Suppressor macrophage treated with lipopolysaccharide for 4 hours (primary cell): Measurements from ENCODE around the gene CASP5.

Experiments
- DNase-seq: peaks from one replicate; pipeline ENCODE4 v3.0.0-alpha.2; 2020

Gene CASP5

DNA sequence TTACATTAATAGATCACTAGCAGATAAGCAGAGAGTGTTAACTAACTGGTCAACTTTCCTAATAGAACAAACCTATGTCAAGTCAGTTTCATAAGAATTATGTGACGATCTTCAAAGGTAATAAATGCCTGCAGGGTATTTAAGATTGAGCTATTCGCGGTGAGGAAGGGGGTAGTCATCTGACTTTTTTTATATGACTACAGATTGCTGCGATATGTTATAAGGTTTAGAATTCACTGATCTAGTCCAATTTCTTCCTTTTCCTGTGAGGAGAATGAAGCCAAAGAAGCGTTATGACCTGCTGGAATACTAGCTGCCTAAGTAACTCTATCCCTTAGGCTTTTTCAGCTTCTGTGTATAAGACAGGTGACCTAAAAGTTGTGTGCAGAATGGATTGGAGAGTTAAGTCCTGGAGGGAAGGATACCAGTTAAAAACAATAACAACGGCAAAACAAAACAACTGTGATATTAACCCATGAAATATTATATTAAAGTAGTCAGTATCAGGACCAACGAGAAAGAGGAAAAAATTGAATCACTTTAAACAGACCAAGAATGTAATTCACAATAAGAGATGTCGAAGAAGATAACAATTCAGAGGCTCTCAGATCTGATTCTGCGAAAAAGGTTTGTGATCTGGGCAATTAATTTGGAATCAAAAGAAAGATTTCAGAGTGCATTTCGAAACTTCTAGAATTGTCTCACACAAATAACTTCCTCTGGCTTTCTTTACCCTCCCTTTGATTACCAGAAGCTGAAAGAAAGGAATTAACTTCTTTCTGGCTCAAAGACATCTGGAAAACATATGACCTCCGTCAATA is 55.2 kb downstream of the CASP5 start:
- peak; percentile 31 for DNase-seq

DNA sequence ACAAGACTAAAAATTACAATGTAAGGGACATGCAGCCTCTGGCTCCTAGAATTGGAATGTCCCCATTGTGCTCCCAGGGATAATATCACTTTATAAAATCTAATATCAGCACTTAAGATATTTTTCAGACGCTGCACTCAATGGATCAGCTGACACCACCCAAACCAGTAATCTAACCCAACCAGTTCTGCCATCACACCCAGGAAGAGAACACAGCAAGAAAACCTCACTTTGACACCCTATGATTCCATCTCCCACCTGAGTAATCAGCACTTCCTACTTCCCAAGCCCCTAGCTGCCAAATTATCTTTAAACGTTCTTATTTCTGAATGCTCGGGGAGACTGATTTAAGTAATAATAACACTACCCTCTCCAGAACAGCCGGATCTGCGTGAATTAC is 57.2 kb downstream of the CASP5 start:
- no peak for DNase-seq

DNA sequence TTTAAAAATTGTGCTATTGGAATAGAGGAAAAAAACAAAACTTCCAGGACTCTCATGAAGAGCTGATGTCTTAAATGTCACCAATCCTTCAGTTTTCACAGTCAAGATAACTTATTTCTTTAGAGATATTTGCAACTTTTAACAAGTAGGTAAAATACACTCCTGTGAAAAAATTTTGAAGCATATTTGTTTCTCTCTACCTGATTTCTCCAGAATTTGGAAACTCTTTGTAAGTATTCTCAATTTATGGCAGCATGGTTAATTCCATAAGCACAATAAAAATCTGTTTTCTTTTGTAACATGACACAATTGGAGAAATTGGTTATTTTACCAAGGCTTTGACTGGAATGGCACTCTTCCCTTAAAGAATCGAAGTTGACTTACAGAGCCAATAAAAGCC is 58.7 kb downstream of the CASP5 start:
- no peak for DNase-seq

DNA sequence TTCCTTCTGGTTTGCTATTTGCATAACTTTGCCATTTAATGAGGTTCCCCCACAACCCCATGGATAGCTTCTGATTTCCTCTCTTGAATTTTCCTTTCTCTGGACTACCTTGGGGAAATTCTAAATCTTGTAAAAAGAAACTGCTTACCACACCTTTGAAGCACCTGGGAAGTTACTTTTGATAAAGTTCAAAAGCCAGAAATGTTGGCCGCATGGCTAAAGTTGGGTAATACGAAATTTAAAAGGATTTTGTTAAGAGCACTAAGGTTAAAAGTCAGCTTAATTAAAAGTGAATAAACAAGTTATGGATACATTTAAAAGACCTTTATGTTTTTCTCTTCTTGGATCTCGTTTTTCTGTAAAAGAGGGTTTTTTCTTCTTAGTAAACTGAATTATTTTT is 60.1 kb downstream of the CASP5 start:
- no peak for DNase-seq

DNA sequence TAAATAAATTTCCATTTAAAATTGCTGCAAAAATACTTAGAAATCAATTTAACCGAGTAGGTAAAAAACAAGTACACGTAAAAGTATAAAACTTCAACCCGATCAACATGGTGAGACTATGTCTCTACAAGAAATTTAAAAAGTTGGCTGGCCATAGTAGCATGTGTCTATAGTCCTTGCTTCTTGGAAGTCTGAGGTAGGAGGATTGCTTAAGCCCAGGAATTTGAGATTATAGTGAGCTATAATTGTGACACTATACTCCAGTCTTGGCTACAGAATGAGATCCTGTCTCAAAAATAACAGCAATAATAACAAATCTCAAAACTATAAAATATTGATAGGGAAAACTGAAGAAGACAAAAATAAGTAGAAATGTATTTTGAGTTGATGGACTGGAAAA is 65.7 kb downstream of the CASP5 start:
- DNase-seq = no peak

DNA sequence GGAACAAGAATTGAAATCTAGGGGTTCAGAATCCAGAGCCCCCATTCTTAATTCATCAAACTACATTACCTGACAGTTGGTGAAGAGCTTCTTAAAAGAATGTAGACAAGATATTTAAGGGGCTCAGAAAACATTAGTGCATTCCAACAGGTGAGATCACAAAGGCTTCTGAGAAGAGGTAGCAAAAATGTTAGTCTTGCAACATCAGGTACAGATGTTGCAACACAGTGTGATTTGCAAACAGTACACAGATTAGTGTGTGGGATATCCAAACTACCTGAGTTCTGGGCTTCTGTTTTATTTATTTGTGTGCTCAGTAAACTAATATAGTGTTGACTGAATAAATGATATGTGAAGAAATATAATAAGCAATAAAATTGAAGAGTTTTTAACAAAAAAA is 66.4 kb downstream of the CASP5 start:
- no peak for DNase-seq

DNA sequence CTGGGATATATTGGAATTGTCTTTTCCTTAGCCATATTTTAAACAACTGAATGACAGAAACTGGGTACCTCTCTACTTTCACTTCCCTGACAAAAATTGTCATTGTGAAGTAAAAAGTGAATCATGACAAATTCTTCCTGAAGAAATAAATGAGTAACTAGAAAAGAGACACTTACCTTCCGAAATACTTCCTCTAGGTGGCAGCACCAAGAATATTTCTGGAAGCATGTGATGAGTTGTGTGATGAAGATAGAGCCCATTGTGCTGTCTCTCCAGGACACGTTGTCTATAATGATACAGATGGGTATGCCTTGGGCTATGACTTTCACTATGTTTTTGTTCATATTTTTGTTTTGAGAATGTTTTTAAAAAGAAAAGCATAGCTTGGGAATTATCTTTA is 76.1 kb downstream of the CASP5 start:
- DNase-seq = peak; percentile 71
